AG08395 (cell line): ENCODE results near the gene PRPF19.
A peak's percentile ranks its signal among the peaks of the same experiment; 100 is the strongest.

Source experiments
- DNase-seq: peaks from one replicate; pipeline ENCODE4 v3.0.0; 2012; ENCODE audit warnings: mixed read lengths, low spot score

PRPF19 gene

DNA sequence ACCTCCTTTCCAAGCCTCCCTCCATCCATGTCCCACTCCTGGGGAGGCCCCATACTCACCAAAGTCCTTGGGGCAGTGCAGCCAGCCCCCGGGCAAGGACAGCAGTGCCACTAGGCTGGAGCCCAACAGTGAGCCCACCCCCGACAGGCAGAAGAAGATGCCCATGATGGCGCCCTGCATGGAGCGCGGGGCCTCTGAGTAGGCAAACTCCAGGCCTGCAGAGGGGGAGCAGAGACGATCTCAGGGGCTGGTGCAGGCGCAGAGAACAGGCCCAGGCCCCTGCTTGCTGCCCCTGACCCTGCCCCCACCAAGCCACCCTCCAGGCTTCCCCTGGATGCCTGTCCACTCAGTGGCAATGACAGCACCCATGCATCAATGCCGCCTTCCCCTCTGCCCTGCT is 31.4 kb upstream of the PRPF19 start:
- DNase-seq, result no peak

DNA sequence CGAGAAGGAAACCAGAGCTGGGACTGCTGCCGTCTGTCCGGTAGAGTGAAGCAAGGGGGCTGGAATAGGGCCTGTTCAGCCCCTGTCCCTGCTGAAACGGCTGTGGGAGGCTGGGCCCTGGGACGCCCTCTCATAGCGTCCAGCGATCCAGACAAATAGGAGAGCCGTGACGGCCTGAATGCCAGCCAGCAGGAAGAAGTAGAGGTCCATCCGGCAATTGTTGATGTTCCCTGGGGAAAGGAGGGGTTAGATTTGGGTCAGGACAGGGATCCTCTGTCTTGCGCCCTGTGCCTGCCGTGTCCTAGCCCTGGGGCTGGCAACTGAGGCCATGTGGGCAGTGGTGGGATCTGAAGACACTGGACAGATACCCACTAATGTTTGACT is 30.8 kb upstream of the PRPF19 start:
- DNase-seq, result no peak

DNA sequence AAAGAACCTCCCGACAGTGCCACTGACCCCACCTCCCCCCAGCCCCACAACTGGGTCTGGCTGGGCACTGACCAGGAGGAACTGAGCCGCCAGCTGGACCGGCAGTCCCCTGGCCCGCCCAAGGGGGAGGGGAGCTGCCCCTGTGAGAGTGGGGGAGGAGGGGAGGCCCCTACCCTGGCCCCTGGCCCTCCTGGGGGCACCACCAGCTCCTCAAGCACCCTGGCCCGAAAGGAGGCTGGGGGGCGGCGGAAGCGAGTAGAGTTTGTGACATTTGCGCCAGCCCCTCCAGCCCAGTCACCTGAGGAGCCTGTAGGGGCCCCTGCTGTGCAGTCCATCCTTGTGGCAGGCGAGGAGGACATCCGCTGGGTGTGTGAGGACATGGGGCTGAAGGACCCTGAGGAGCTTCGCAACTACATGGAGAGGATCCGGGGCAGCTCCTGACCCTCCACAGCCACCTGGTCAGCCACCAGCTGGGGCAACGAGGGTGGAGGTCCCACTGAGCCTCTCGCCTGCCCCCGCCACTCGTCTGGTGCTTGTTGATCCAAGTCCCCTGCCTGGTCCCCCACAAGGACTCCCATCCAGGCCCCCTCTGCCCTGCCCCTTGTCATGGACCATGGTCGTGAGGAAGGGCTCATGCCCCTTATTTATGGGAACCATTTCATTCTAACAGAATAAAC is 30.2 kb upstream of the PRPF19 start:
- no peak for DNase-seq

- DNase-seq, result no peak
Measured at GRCh38 chr11:60935676-60936442, 29.5 kb upstream of the PRPF19 start.

- DNase-seq, result no peak
Measured at GRCh38 chr11:60934790-60935605, 28.6 kb upstream of the PRPF19 start.

GRCh38 chr11:60934124-60934789 is 27.9 kb upstream of the PRPF19 start:
- no peak for DNase-seq

- DNase-seq, result no peak
Measured at GRCh38 chr11:60933416-60934123, 27.2 kb upstream of the PRPF19 start.

DNA sequence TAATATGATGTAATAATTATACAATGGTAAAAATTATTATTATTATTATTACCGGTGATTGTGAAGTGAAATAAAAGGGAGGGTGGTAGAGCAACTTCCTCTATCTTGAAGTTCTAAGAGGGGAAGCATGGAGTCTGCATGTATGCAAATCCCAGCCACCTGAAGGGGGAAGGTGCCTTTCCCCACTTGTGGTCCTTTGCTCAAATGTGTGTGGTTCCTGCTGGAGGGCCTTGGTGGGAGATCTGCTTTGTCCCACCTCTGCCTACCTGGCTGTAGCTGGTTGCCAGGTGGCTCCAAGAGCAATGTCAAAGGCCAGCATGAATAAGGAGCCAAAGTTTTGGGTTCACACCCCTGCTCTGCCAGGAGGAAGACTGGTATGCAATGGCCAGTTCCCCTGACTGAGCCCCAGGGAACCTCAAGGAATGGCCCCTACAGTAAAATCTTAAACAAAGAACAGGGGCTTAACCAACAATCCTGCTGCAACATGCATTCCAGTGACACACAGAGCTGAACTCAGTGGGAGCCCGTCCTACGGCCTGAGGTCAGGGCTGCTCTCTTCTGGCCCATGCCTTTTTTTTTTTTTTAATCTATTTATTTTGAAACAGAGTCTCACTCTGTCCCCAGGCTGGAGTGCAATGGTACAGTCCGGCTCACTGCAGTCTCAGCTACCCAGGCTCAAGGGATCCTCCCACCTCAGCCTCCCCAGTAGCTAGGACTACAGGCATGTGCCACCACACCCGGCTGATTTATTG is 26.4 kb upstream of the PRPF19 start:
- no peak for DNase-seq

DNA sequence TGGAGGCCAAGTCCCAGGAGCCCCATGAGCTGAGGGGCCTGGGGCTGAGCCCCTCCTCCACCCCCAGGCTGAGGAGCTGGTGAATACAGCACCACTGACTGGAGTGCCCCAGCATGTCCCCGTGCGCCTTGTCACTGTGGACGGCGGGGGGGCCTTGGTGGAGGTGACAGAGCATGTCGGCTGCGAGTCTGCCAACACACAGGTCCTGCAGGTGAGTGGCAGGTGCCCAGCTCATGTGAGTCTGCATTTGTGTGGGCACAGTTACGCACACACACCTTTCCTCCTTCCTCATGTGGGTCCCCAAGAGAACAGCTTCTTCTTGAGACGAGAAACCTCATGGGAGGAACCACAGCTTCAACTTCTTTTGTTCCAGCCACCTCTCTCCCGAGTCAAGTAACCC is 25.5 kb upstream of the PRPF19 start:
- no peak for DNase-seq

GRCh38 chr11:60930394-60930793 is 24.0 kb upstream of the PRPF19 start:
- DNase-seq, result no peak

- no peak for DNase-seq
Measured at GRCh38 chr11:60929764-60930163, 23.4 kb upstream of the PRPF19 start.

GRCh38 chr11:60928563-60929001 is 22.2 kb upstream of the PRPF19 start:
- DNase-seq, result no peak

DNA sequence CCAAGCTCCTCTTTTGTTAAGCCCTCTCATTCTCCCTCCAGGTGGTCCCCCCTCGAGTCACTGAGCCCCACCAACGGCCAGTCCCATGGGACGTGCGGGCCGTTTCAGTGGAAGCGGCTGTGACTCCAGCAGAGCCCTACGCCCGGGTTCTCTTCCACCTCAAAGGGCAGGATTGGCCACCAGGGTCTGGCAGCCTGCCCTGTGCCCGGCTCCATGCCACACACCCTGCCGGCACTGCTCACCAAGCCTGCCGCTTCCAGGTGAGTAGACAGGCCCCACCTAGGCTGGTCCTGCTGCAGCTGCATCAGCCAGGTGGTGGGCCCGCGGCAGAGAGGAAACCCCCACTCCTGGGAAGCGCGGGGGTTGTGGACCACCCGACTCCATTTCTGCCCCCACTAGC is 21.2 kb upstream of the PRPF19 start:
- DNase-seq, result no peak

DNA sequence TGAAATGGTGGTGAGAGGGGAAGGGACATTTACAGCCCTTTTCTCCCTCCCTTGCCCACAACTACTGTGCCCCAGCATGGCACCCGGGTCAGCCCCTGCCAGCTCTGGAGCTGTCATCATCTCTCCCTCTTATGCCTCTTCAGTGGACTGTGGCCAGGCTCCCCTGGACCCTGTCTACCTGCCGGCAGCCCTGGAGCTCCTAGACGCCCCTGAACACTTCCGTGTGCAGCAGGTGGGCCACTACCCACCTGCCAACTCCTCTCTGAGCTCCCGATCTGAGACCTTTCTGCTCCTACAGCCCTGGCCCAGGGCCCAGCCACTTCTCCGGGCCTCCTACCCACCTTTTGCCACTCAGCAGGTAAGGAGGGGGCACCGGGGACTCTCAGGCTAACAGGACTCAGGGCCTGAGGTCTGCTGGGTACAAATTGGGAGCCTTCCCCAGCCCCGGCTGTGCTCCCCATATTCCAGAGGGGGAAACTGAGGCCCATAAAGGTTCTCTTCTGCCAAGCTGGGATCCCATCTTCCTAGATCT is 20.7 kb upstream of the PRPF19 start:
- no peak for DNase-seq

- DNase-seq, result no peak
Measured at GRCh38 chr11:60926500-60926899, 20.1 kb upstream of the PRPF19 start.

DNA sequence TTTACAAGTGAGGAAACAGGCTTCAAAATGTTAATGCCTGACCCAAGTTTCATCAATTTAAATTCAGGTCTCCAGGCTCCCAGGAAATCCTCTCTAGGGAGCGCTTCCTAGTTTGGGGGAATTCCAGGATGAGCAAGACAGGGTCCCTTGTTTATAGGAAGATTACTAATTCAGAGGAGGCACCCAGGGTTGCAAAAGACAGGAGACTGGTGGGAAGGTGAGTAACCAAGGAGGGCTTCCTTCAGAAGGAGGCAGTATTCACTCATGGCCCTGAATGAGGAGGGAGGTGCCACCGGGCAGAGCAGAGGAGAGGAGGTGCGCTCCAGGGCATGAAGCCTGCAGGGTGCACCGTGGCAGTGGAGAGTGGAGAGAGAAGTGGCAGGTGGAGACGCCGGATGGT is 19.5 kb upstream of the PRPF19 start:
- no peak for DNase-seq

DNA sequence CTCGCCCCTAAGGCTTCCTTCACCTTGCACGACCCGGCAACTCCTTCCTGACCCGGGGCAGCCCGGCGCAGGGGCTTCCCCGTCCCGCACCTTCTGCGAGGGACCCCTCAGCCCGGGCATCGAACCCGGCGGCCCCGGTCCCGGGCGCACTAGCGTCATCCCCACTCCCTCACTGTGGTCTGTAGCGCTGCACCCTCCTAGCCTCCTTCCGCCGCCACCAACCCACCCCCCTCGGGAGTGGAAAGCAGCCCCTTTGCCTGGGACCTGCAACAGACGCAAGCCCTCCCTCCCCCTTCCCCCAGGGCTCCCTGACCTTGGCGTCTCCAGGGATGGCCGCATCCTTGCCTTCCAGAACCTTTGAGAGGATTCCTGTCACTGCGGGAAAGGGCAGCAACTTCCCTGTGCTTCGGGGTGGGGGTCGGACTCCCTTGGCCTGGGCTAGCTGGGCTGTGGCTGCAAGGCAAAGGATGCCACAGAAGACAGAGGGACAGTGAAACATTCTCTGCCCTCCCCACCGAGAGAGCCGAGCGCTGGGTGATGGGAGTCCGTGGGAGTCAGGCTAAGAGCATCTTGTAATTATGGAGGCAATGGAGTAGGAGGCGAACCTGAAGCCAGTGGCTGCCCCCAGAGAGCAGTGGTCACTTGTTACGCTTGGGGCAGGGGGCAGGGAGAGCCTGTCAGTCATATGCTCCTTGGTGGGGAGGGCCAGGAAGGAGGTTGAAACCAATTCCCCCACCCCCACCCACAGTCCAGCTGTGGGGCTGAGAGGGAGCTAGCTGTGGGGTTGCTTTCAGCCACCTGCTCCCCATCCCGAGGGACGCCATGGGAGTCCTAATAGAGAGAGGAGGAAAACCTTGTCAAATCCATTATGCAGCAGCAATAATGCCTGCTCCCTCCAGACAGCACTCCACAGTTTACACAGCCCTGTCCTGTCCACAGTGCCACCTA is 18.8 kb upstream of the PRPF19 start:
- no peak for DNase-seq

DNA sequence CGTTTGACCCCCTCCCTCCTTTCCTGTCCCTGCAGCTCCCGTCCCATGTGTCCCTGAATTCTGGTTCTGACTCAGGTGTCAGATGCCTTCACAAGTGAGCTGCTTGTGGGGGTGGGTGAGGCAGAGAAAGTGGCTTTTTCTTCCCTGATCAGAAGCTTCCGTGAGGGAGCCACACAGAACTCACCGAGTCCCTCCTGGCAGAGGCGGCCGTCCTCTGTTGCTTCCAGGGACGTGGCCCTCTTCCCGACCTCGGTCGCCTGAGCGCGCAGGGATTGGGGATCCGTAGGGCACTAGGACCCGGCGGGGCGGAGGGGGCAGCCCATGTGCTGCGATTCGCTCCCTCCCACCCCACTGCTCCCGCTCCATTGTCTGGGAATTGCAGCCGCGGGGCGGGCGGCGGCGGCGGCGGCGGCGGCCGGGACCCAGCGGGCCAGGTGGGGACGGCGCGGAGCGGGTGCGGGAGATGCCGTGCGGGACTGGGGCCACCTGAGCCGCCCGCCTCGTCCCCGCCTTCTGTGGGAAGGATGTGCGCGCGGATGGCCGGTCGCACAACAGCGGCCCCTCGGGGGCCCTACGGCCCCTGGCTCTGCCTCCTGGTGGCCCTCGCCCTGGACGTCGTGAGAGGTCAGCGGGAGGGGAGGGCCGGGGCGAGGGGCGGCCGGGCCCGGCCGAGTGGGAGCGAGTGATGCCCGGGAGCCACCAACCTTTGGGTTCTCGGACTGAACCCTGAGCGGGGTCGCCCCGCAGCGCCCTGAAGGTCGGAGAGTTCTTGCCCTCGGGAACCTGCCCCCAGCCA is 17.9 kb upstream of the PRPF19 start, which contains the start of gene TMEM132A:
TMEM132A (plus strand) TSS at position 351 of the 796 bp plus-strand sequence; CDS start at position 525, 174 bp downstream.
- peak; percentile 92 for DNase-seq

DNA sequence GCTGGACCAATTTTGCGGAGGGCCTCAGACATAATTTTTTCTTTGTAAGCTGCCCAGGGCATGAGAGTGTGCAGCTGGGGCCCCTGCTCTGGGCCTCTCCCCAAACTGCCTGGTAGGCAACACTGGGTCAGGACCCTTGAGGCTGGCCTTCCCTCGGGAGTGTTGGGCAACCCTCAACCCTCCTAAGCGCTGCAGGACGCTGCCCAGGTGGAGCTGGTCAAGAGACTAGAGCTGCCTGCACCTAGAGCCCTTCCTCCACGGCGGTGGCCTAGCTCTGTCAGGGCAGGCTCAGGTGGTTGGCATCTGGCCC is 17.4 kb upstream of the PRPF19 start:
- no peak for DNase-seq
